Upper lobe of right lung (tissue), 1 donor: ENCODE measurements around the gene KPNA6. TPM values are rescaled to one million over a fixed set of nuclear protein-coding genes. Genes with fewer than 3 reads are reported as not detected.
"Not testable (repeated sequence)": the region's sequence is repeated elsewhere in the genome, so short reads cannot be mapped to it uniquely, and the experiment has no call there.

Experiments
- ATAC-seq: fragments of 200-7000 bp; cut with Tn5 transposase; one replicate; pipeline ENCODE4 v1.9.1; 2020; ENCODE audit warnings: mild to moderate bottlenecking, moderate library complexity
- DNase-seq: peaks from one replicate; pipeline ENCODE4 v3.0.0-alpha.2; 2020
- H3K27ac ChIP-seq: fragments of 200-600 bp; one replicate; pipeline ENCODE4 v1.8.0; 2022
- H3K27me3 ChIP-seq: fragments of 200-600 bp; one replicate; pipeline ENCODE4 v1.8.0; 2022; ENCODE audit warnings: mild to moderate bottlenecking
- H3K36me3 ChIP-seq: fragments of 200-600 bp; one replicate; pipeline ENCODE4 v1.8.0; 2022
- H3K4me1 ChIP-seq: fragments of 200-600 bp; one replicate; pipeline ENCODE4 v1.8.0; 2022
- H3K4me3 ChIP-seq: fragments of 200-600 bp; one replicate; pipeline ENCODE4 v1.8.0; 2022; ENCODE audit warnings: mild to moderate bottlenecking
- H3K9me3 ChIP-seq: fragments of 200-600 bp; one replicate; pipeline ENCODE4 v1.8.0; 2022
- intact Hi-C: fragments of 100-400 bp; cut with DNase I; formaldehyde crosslinking; loops from one replicate; pipeline ENCODE4 v1.11.0; 2022
- total RNA-seq: library from RNA; stranded (reverse); fragmentation: NEBNext Ultra II Directional; extraction: Animal tissue kit (Norgen Biotek cat#: 25700); gene quantifications from one replicate; pipeline ENCODE4 v1.2.1, GENCODE V29; 2021
- TF ChIP-seq, protein P1 (sequence below): fragments of 200-600 bp; IDR thresholded peaks from one replicate; pipeline ENCODE4 v1.8.0; 2022; ENCODE audit warnings: antibody characterized with exemption
- donor health status: DM: no; HTN: yes; CAD: no; lungs with severe emphysema.

KPNA6 gene
- total RNA-seq, 1 donor from 2014 or later = 69.2 TPM

DNA sequence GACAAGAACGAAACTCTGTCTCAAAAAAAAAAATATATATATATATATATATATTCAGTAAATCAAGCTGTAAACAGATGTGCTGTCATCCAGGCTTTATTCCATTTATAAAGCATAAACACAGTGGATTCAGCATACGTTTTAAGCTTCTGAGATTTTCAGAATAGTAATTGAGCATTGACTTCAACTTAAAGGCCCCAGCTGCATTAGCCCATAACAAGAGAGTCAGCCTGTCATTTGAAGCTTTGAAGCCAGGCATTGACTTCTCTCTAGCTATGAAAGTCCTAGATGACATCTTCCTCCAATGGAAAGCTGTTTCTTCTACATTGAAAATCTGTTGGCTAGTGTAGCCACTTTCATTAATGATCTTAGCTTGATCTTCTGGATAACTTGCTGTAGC lies 6.6 kb downstream of the KPNA6 start:
- H3K27ac ChIP-seq = no peak overlapping the region
- DNase-seq (no peak), ATAC-seq (no peak)
- intact Hi-C loops = no loop called here
- TF ChIP-seq, protein P1, sequence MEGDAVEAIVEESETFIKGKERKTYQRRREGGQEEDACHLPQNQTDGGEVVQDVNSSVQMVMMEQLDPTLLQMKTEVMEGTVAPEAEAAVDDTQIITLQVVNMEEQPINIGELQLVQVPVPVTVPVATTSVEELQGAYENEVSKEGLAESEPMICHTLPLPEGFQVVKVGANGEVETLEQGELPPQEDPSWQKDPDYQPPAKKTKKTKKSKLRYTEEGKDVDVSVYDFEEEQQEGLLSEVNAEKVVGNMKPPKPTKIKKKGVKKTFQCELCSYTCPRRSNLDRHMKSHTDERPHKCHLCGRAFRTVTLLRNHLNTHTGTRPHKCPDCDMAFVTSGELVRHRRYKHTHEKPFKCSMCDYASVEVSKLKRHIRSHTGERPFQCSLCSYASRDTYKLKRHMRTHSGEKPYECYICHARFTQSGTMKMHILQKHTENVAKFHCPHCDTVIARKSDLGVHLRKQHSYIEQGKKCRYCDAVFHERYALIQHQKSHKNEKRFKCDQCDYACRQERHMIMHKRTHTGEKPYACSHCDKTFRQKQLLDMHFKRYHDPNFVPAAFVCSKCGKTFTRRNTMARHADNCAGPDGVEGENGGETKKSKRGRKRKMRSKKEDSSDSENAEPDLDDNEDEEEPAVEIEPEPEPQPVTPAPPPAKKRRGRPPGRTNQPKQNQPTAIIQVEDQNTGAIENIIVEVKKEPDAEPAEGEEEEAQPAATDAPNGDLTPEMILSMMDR = no peak
- no peaks in the 10 kb centered on the region for H3K36me3 ChIP-seq
- no peak overlapping the region for H3K4me3 ChIP-seq
- no peaks in the 10 kb centered on the region for H3K9me3 ChIP-seq
- H3K4me1 ChIP-seq = peaks cover 31% of the 10 kb centered on the region
- no peaks in the 10 kb centered on the region for H3K27me3 ChIP-seq

DNA sequence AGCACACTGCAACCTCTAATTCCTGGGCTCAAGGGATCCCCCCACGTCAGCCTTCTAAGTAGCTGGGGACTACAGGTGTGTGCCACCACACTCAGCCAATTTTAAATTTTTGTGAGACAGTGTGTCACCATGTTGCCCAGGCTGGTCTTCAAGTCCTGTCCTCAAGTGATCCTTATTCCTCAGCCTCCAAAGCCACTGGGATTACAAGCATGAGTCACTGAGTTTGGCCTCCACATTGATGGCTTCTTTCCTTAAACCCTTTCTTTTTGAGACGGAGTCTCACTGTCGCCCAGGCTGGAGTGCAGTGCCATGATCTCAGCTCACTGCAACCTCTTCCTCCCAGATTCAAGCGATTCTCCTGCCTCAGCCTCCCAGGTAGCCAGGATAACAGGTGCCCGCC lies 7.6 kb downstream of the KPNA6 start:
- Histone ChIP-seq H3K9me3 (no peaks in the 10 kb centered on the region), H3K36me3 (no peaks in the 10 kb centered on the region), H3K27me3 (no peaks in the 10 kb centered on the region), H3K4me1 (peaks cover 20% of the 10 kb centered on the region), H3K27ac (no peak overlapping the region), H3K4me3 (no peak overlapping the region)
- TF ChIP-seq, protein P1 = no peak
- intact Hi-C loops = no loop called here
- ATAC-seq = no peak
- DNase-seq = no peak

DNA sequence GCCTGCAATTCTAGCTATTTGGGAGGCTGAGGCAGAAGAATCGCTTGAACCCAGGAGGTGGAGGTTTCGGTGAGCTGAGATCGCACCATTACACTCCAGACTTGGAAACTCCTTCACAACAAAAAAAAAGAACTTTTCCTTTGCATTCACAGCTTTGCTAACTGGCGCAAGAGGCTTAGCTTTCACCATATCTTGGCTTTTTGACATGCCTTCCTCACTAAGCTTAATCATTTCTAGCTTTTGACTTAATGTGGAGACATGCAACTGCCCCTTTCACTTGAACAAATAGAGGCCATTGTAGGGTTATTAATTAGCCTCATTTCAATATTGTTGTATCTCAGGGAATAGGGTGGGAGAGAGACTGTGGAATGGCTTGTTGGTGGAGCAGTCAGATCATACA lies 8.7 kb downstream of the KPNA6 start:
- TF ChIP-seq, protein P1 = no peak
- peaks cover 15% of the 10 kb centered on the region for H3K4me1 ChIP-seq
- no peak overlapping the region for H3K27ac ChIP-seq
- DNase-seq = no peak
- H3K4me3 ChIP-seq = no peak overlapping the region
- H3K27me3 ChIP-seq = no peaks in the 10 kb centered on the region
- intact Hi-C loops = no loop called here
- no peaks in the 10 kb centered on the region for H3K36me3 ChIP-seq
- H3K9me3 ChIP-seq = no peaks in the 10 kb centered on the region
- ATAC-seq = no peak

DNA sequence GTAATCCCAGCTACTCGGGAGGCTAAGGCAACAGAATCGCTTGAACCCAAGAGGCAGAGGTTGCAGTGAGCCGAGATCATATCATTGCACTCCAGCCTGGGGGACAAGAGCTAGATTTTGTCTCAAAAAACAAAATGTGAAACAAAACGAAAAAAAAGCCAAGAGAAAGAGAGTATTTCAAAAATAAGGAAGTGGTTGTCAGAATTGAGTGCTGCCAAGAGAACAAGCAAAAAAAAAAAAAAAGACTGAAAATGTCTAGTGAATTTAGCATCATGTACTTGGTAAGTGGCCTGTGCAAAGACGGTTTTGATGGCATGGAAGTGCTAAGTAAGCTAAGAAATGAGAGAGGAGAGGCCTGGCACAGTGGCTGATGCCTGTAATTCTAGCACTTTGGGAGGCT lies 14.3 kb downstream of the KPNA6 start:
- DNase-seq (no peak), ATAC-seq (no peak)
- Histone ChIP-seq H3K27ac (no peak overlapping the region), H3K36me3 (no peaks in the 10 kb centered on the region), H3K9me3 (no peaks in the 10 kb centered on the region), H3K4me3 (no peak overlapping the region), H3K27me3 (no peaks in the 10 kb centered on the region), H3K4me1 (peaks cover 9% of the 10 kb centered on the region)
- intact Hi-C loops = no loop called here
- TF ChIP-seq, protein P1 = no peak

DNA sequence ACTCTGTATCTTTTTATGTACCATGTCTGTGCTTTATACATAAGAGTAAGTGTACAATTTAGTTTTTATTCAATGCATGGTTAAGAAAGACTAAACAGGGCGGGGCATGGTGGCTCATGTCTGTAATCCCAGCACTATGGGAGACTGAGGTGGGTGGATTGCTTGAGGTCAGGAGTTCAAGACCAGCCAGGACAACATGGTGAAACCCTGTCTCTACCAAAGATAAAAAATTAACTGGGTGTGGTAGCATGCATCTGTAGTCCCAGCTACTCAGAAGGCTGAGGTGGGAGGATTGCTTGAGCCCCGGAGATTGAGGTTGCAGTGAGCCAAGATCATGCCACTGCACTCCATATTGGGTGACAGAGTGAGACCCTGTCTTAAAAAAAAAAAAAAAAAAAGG lies 15.5 kb downstream of the KPNA6 start:
- ATAC-seq, H3K4me3 ChIP-seq, H3K27me3 ChIP-seq, H3K4me1 ChIP-seq, H3K36me3 ChIP-seq, H3K9me3 ChIP-seq, H3K27ac ChIP-seq, DNase-seq, intact Hi-C loops: not testable (repeated sequence)

DNA sequence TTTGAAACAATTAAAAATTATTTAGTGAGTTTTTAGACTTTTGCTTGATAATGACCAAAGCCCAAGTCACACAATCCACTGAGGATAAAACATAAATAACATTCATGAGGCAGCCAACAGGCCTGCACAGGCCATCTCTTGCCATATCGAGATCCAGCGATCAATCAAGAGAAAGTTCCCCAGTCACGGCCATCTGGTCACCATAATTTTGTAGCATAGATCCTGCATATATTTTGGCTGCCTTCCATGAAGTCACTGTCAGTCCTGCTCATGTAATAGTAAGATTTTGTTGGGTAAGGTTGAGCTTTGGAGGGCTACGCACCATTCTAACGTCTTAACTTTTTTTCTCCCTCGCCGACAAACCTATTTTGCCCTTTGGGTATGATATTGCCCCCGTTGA lies 17.5 kb downstream of the KPNA6 start:
- Histone ChIP-seq H3K4me1 (peaks cover 19% of the 10 kb centered on the region), H3K36me3 (peaks cover 2% of the 10 kb centered on the region), H3K27me3 (no peaks in the 10 kb centered on the region), H3K4me3 (no peak overlapping the region), H3K9me3 (no peaks in the 10 kb centered on the region), H3K27ac (no peak overlapping the region)
- intact Hi-C loops = no loop called here
- TF ChIP-seq, protein P1 = no peak
- DNase-seq (no peak), ATAC-seq (no peak)
